Activated CD4-positive, alpha-beta memory T cell treated with anti-CD3 and anti-CD28 coated beads for 36 hours (primary cell): ENCODE results near the gene TEX54. TPM values are rescaled to one million over a fixed set of nuclear protein-coding genes. Genes with fewer than 3 reads are reported as not detected.

Experiments used
- CTCF ChIA-PET: fragments of 350-600 bp; sonication (Branson Sonifier 250); formaldehyde crosslinking; loops from one replicate; lab custom pipeline; 2021; ENCODE audit warnings: antibody characterized with exemption, inconsistent platforms; lab: Charles Lee
- POLR2A ChIA-PET: fragments of 350-600 bp; sonication (Branson Sonifier 250); formaldehyde crosslinking; loops from one replicate; lab custom pipeline; 2021; ENCODE audit warnings: antibody characterized with exemption; lab: Charles Lee
- DNase-seq: peaks from one replicate; pipeline ENCODE4 v3.0.0-alpha.2; 2020
- H3K27ac Mint-ChIP-seq: one replicate; pipeline ENCODE4 v1.8.0; 2021; ENCODE audit warnings: mixed read lengths
- H3K27me3 Mint-ChIP-seq: one replicate; pipeline ENCODE4 v1.8.0; 2021; ENCODE audit warnings: mixed read lengths
- H3K36me3 Mint-ChIP-seq: one replicate; pipeline ENCODE4 v1.8.0; 2021; ENCODE audit warnings: mixed read lengths
- H3K4me1 Mint-ChIP-seq: one replicate; pipeline ENCODE4 v1.8.0; 2021; ENCODE audit warnings: low read depth, mixed read lengths
- H3K4me3 Mint-ChIP-seq: one replicate; pipeline ENCODE4 v1.8.0; 2021; ENCODE audit warnings: mild to moderate bottlenecking, mixed read lengths
- H3K9me3 Mint-ChIP-seq: one replicate; pipeline ENCODE4 v1.8.0; 2021; ENCODE audit warnings: mixed read lengths
- intact Hi-C: fragments of 100-400 bp; cut with micrococcal nuclease; formaldehyde crosslinking; loops from one replicate; pipeline ENCODE4 v1.15.1; 2023
- total RNA-seq, 2 experiments: library from RNA; stranded (reverse); gene quantifications; one replicate each; pipeline ENCODE4 v1.2.3, GENCODE V29; 2021

Gene TEX54
- total RNA-seq, 2 experiments from 2014 or later = 0.53 TPM; not detected in 1

DNA sequence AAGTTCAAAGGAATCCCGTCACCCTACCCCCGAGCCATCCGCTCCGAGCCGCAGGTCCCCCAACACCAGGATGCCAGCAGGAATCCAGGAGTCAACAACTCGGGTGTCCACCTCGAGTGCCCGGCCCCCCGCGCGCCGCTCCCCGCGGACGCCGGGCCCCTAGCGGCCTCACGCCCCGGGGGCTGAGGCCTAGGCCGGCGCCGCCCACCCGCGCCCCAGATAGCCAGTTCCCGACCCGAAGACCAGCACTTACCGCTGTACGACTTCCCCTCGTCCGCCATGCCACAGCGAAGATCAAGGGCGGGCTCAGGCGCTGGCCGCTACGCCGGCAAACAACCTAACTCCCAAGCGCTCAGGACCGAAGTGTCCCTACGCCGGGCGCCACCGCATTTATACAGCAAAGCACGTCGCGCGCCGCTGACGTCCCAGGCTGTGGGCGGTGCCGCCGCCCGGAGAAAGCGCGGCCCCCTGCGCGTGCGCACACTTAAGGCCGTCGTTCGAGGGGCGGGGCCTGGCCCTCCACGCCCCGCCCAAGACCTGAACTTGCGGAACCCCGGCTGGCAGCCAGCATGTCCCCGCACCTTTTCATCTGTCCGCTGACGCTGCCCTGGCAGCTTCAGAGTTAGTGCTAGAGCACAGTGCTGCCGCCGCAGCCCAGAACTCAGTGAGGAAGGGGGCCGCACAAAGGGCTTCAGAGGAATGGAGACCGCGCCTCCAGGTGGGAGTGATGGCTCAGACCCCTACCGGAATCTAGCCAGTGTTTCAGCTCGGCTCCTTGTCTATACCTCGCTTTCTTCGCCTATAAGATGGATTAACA lies 27.4 kb downstream of the TEX54 start, which contains the start of gene NXF1:
Gene NXF1, minus strand, starts transcription at position 365 of the 817 bp plus-strand sequence. Its CDS starts 84 bp downstream, at position 281.
- ChIA-PET POLR2A (interaction anchor here (0.7 to 3.6 kb wide), 20 partner anchors 8 to 248 kb away, joined by 3 to 39 read pairs (median 5); partner anchors contain the start of genes HNRNPUL2, SLC3A2, STX5 and TAF6L), CTCF (interaction anchor here (0.9 to 2.5 kb wide), 8 partner anchors 10 to 193 kb away, joined by 3 to 16 read pairs (median 6); partner anchors contain the start of gene TMEM179B)
- Mint-ChIP-seq H3K4me3 (peak within 1 kb of the TSS; percentile 99), H3K4me1 (peaks cover 34% of the 10 kb centered on the region), H3K27ac (peak within 1 kb of the TSS; percentile 99), H3K9me3 (no peaks in the 10 kb centered on the region), H3K36me3 (peaks cover 39% of the 10 kb centered on the region), H3K27me3 (no peaks in the 10 kb centered on the region)
- DNase-seq = peak; percentile 96
- intact Hi-C loops = loop anchor here (1.0 to 2.0 kb wide), 8 partner anchors 18 to 96 kb away; partner anchors contain the start of genes HNRNPUL2, TMEM179B and ZBTB3

DNA sequence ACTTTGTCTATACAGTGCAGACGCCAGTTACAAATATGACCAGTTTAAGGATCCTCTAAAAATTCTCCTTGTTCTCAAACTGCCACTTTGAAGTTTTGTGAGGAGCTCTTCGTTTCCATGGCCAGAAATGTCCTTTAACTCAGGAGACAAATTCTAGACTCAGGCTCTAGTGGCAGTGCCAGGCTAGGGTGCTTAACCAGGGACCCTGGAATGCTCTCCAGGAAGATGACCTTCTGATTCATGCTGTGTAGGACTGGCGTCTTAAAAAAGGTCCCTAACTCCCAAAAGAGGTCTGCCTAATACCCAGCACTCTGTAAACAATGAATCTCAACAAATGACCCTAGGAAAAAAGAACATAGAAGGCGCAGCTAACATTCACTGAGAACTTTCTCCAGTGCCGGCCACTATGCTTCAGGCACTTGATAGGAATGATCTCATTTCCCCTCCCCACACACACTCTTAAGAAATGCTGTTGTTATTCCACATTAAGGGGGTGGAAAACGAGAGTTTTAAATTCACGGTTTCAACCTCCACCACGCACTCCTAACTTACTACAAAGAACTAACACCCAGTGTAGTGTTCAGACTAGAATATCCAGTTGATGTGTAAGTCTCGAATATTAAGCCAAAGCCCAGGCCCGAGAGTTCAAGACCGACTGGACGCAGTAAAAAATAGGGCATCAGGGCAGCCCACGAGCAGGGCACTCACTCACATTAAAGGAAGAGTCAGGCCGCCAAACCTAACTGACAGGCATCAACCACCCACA lies 28.1 kb downstream of the TEX54 start:
- Mint-ChIP-seq H3K4me1 (peaks cover 34% of the 10 kb centered on the region), H3K9me3 (no peaks in the 10 kb centered on the region), H3K27ac (peak overlapping the region; percentile 99), H3K4me3 (peak overlapping the region; percentile 99), H3K27me3 (no peaks in the 10 kb centered on the region), H3K36me3 (peaks cover 47% of the 10 kb centered on the region)
- peak; percentile 48 for DNase-seq
- ChIA-PET POLR2A (interaction anchor here (0.8 to 3.6 kb wide), 12 partner anchors 7 to 139 kb away, joined by 3 to 39 read pairs (median 6); partner anchors contain the start of genes C11orf98, CSKMT, SLC3A2 and STX5), CTCF (interaction anchor here (1.0 to 2.5 kb wide), 6 partner anchors 9 to 70 kb away, joined by 3 to 16 read pairs (median 4); no protein-coding TSS in a partner anchor)
- intact Hi-C loops = loop anchor here (1.0 to 2.0 kb wide), 9 partner anchors 12 to 95 kb away; partner anchors contain the start of genes HNRNPUL2, TMEM179B, TMEM223 and ZBTB3

DNA sequence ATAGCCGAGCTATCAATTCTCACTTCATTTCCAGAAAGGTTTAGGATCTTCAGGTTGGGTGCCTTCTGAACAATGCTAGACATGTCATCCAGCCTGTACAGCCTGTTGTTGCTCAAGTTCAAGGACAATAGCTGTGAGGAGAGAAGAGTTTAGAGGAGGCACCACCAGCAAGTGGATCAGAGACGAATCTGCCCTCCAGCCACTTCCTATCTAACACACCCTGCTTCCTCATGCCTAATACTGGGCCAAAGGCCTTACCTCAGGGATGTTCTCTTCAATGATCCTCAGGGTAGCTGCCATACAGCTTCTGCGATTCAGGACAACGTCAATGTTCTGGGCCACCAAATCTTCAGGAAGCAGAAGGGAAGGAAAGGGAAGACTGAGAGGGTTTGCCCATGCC lies 31.6 kb downstream of the TEX54 start:
- intact Hi-C loops = no loop called here
- Mint-ChIP-seq H3K27me3 (no peaks in the 10 kb centered on the region), H3K4me3 (no peak overlapping the region), H3K27ac (no peak overlapping the region), H3K4me1 (peaks cover 27% of the 10 kb centered on the region), H3K9me3 (no peaks in the 10 kb centered on the region), H3K36me3 (peaks cover 63% of the 10 kb centered on the region)
- POLR2A ChIA-PET = interaction anchor here (0.8 to 1.6 kb wide), 6 partner anchors 11 to 54 kb away, joined by 3 to 5 read pairs (median 4); no protein-coding TSS in a partner anchor
- CTCF ChIA-PET = interaction anchor here (1.0 to 3.2 kb wide), 2 partner anchors 10 to 15 kb away, joined by 3 to 14 read pairs; partner anchors contain the start of gene TMEM179B
- DNase-seq = no peak

DNA sequence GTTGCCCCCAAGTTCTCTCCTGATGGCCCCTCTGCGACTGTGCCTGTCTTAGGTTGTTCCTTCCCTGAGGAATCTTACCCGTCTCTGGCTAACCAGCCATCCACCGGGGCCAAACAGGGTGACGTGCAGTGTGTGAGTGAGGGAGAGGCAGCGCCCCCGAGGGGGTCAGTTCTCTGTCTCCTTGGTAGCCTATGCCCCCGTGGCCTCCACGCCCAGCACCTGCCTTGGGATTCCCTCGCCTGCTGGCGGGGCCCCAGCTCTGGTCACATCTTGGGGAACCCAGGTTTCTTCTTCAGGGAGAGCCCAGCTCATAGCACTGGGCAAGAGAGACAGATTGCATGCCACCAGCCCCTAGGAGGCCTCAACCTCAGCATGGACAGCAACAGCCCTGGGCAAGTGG lies 33.2 kb downstream of the TEX54 start:
- H3K27ac Mint-ChIP-seq = no peak overlapping the region
- intact Hi-C loops = no loop called here
- ChIA-PET CTCF (interaction anchor here (3.2 kb wide), 1 partner anchor 13 kb away, joined by 14 read pairs; the partner anchor contains the start of gene TMEM179B), POLR2A (no interaction called here)
- peaks cover 26% of the 10 kb centered on the region for H3K4me1 Mint-ChIP-seq
- H3K36me3 Mint-ChIP-seq = peaks cover 73% of the 10 kb centered on the region
- no peaks in the 10 kb centered on the region for H3K9me3 Mint-ChIP-seq
- DNase-seq = no peak
- H3K4me3 Mint-ChIP-seq = no peak overlapping the region
- H3K27me3 Mint-ChIP-seq = no peaks in the 10 kb centered on the region

DNA sequence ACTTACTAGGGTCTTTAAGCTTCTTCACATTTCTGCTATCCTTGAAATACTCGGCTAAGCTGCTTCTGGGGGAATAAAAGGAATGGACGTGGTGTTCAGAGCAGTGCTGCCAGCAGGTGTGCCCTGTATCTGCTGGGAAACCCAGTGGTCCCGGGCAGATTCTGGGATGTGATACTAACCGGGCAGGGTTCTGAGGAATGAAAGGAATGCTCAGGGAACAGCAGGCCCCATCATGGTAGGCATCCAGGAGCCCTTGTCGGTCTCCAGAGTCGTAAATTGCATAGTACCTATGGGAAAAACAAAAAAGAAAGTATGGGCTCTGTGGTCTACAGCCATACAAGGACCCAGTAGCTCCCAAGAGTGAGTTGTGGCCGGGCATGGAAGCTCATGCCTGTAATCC lies 36.4 kb downstream of the TEX54 start:
- no peak for DNase-seq
- Mint-ChIP-seq H3K36me3 (peaks cover 61% of the 10 kb centered on the region), H3K4me3 (no peak overlapping the region), H3K9me3 (no peaks in the 10 kb centered on the region), H3K27me3 (no peaks in the 10 kb centered on the region), H3K27ac (peak overlapping the region; percentile 8), H3K4me1 (peaks cover 9% of the 10 kb centered on the region)
- ChIA-PET CTCF (interaction anchor here (4.0 kb wide), 1 partner anchor 9 kb away, joined by 37 read pairs; the partner anchor contains the start of gene TMEM179B), POLR2A (interaction anchor here (0.8 to 1.3 kb wide), 2 partner anchors 10 to 20 kb away, joined by 3 read pairs; no protein-coding TSS in a partner anchor)
- intact Hi-C loops = no loop called here

DNA sequence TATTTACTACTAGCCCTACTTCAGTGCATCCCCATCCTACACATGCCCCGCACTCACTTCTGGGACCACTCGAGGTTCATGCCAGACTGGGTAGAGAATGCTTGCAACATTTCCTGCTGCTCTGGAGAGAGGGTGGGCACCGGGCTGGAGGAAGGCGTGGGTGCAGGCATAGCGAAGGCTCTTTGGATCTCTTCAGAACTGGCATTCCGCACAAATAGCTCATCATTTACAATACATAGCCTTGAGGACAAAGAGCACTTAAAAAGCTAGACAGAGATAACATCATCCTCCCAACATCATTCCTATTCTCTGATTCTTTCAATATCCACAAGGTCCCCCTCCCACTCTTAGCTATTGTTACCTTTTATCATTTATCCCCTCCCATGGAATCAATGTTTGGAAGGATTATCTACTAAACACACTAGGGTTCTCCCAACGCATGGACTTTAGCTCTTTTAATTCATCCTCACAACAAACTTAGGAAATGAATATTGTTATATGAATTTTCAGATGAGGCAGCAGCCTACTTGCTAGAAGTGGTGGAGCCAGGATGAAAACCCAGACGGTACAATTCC lies 38.4 kb downstream of the TEX54 start:
- no peaks in the 10 kb centered on the region for H3K27me3 Mint-ChIP-seq
- peaks cover 56% of the 10 kb centered on the region for H3K36me3 Mint-ChIP-seq
- ChIA-PET CTCF (interaction anchor here (1.0 to 4.0 kb wide), 3 partner anchors 7 to 51 kb away, joined by 3 to 37 read pairs (median 4); partner anchors contain the start of genes NXF1 and TMEM179B), POLR2A (interaction anchor here (0.7 to 2.3 kb wide), 4 partner anchors 12 to 72 kb away, joined by 3 to 11 read pairs (median 4); partner anchors contain the start of gene NXF1)
- no peaks in the 10 kb centered on the region for H3K9me3 Mint-ChIP-seq
- peak overlapping the region; percentile 2 for H3K27ac Mint-ChIP-seq
- H3K4me1 Mint-ChIP-seq = peaks cover 26% of the 10 kb centered on the region
- DNase-seq = no peak
- intact Hi-C loops = no loop called here
- no peak overlapping the region for H3K4me3 Mint-ChIP-seq

DNA sequence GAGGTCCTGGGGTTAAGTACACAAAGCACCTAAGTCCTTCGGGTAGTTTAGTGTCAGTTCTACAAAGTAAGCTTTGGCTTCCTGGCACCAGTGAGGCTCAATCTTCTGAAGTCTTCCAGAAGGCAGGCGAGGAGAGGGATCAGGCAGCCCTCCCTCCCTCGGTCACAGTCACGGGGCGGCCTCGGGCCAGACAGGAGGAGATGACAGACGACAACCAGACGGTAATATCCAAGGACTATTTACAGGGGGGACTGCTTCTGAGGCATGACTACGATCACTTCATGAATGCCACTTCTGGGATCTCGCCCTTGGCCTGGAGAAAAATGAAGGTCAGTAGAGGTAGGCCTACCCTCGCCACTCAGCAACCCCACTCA lies 40.5 kb downstream of the TEX54 start:
- peak overlapping the region; percentile 87 for H3K4me3 Mint-ChIP-seq
- DNase-seq = no peak
- H3K36me3 Mint-ChIP-seq = peaks cover 52% of the 10 kb centered on the region
- peaks cover 37% of the 10 kb centered on the region for H3K4me1 Mint-ChIP-seq
- CTCF ChIA-PET = interaction anchor here (0.9 kb wide), 1 partner anchor 46 kb away, joined by 3 read pairs; no protein-coding TSS in a partner anchor
- H3K9me3 Mint-ChIP-seq = no peaks in the 10 kb centered on the region
- POLR2A ChIA-PET = interaction anchor here (1.0 to 7.7 kb wide), 5 partner anchors 12 to 63 kb away, joined by 3 to 96 read pairs (median 4); partner anchors contain the start of gene WDR74
- no peaks in the 10 kb centered on the region for H3K27me3 Mint-ChIP-seq
- intact Hi-C loops = loop anchor here (1.0 kb wide), 3 partner anchors 12 to 47 kb away; partner anchors contain the start of genes STX5, TEX54 and WDR74
- peak overlapping the region; percentile 87 for H3K27ac Mint-ChIP-seq

DNA sequence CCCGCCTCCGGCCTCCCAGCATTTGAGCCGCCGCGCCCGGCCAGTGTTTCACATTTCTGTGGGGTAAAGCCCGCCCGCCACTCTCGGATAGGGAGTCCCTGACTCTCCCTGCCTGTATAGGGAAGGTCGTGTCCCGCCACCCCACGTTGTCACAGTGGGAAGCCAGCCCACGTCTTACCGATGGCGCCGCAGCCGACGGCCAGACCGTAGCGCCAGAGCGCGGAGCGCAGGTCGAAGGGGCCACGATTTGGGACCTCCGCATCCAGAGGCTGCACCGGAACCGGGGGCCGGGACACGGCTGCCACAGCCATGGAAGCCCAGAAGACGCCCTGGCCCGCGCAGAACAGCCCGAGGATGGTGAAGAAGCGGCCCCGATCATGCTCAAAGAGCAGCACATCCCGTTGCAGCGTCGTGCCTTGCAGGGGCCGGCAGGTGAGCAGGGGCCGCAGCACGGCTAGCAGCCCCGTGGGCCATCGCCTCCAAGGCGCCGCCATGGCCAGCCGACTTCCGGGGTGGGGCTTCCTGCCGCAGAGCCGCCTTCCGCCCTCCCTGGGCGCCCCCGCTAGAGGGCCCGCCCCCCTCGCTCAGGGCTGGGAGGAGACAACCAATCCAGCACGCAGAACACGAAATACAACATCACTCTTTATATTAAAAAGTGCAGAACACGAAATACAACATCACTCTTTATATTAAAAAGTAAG lies 41.0 kb downstream of the TEX54 start, which contains the start of gene TMEM223:
Gene TMEM223, minus strand, starts transcription at position 506 of the 701 bp plus-strand sequence. Its CDS starts 12 bp downstream, at position 494.
- H3K4me1 Mint-ChIP-seq = peaks cover 37% of the 10 kb centered on the region
- no peaks in the 10 kb centered on the region for H3K9me3 Mint-ChIP-seq
- intact Hi-C loops = loop anchor here (1.0 kb wide), 4 partner anchors 13 to 90 kb away; partner anchors contain the start of genes STX5, TEX54 and WDR74
- H3K36me3 Mint-ChIP-seq = peaks cover 51% of the 10 kb centered on the region
- peak within 1 kb of the TSS; percentile 87 for H3K4me3 Mint-ChIP-seq
- no peaks in the 10 kb centered on the region for H3K27me3 Mint-ChIP-seq
- ChIA-PET CTCF (interaction anchor here (0.7 to 1.1 kb wide), 4 partner anchors 9 to 111 kb away, joined by 3 read pairs; no protein-coding TSS in a partner anchor), POLR2A (interaction anchor here (0.9 to 7.7 kb wide), 8 partner anchors 11 to 70 kb away, joined by 3 to 96 read pairs (median 4); partner anchors contain the start of genes STX5, TEX54, WDR74 and ZBTB3)
- DNase-seq = peak; percentile 94
- peak within 1 kb of the TSS; percentile 87 for H3K27ac Mint-ChIP-seq

DNA sequence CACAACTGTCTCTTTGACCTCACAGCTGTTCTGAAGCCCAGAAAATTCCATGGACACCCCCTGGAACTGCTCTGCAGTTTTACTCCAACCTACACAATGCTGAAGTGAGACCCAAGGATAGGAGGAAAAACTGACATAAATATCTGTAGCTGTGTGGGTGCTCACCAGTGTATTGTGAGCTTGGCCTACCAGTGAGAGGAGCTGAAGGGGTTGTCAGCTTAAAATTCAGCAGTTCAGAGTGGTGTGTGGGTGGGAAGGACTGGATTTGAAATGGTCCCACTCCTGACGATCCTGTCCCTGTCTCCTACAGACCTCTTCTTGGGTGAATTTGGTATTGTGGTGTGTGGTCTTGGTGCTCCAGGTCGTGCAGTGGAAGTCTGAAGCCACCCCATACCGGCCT lies 43.1 kb downstream of the TEX54 start:
- intact Hi-C loops = no loop called here
- H3K4me1 Mint-ChIP-seq = peaks cover 45% of the 10 kb centered on the region
- CTCF ChIA-PET = interaction anchor here (0.9 to 4.0 kb wide), 4 partner anchors 36 to 72 kb away, joined by 3 to 39 read pairs (median 4); partner anchors contain the start of gene ZBTB3
- POLR2A ChIA-PET = interaction anchor here (0.8 to 7.7 kb wide), 5 partner anchors 11 to 66 kb away, joined by 3 to 96 read pairs (median 7); partner anchors contain the start of genes HNRNPUL2 and WDR74
- H3K4me3 Mint-ChIP-seq = no peak overlapping the region
- DNase-seq = no peak
- peaks cover 33% of the 10 kb centered on the region for H3K36me3 Mint-ChIP-seq
- H3K27ac Mint-ChIP-seq = peak overlapping the region; percentile 93
- no peaks in the 10 kb centered on the region for H3K9me3 Mint-ChIP-seq
- no peaks in the 10 kb centered on the region for H3K27me3 Mint-ChIP-seq

DNA sequence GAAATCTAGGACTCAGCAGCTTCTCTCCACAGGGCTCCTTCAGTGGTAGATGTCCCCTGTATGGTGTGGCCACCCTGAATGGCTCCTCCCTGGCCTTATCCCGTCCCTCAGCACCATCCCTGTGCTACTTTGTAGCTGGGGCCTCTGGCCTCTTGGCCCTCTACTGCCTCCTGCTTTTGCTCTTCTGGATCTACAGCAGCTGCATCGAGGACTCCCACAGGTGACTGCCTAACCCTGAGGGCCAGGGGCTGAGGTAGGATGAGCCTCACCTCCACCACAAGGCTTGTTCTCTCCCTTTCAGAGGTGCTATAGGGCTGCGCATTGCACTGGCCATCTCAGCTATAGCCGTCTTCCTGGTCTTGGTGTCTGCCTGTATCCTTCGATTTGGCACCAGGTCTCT lies 43.6 kb downstream of the TEX54 start:
- intact Hi-C loops = no loop called here
- Mint-ChIP-seq H3K27ac (peak overlapping the region; percentile 93), H3K9me3 (no peaks in the 10 kb centered on the region), H3K27me3 (no peaks in the 10 kb centered on the region), H3K4me1 (peaks cover 45% of the 10 kb centered on the region), H3K36me3 (peaks cover 28% of the 10 kb centered on the region), H3K4me3 (peak overlapping the region; percentile 95)
- no peak for DNase-seq
- ChIA-PET CTCF (interaction anchor here (1.1 to 4.0 kb wide), 3 partner anchors 15 to 55 kb away, joined by 3 to 89 read pairs (median 39); partner anchors contain the start of gene TAF6L), POLR2A (interaction anchor here (1.8 to 7.7 kb wide), 4 partner anchors 51 to 124 kb away, joined by 7 to 96 read pairs (median 11); partner anchors contain the start of genes C11orf98, CSKMT, HNRNPUL2 and WDR74)
